Uterus (tissue), 4 donors: ENCODE results near the gene TANC1. TPM values are rescaled to one million over a fixed set of nuclear protein-coding genes. Genes with fewer than 3 reads are reported as not detected.

ENCODE experiments used
- DNase-seq, 2 donors: peaks; one replicate each; pipeline ENCODE4 v3.0.0-alpha.2; 2019 to 2020
- H3K27ac ChIP-seq, 2 donors: fragments of 200-600 bp; sonication (generic); 1 replicate in 1 of 2; 2 replicates in 1 of 2; pipeline ENCODE4 v1.5.1; 2016 to 2018
- H3K27me3 ChIP-seq, 2 donors: fragments of 200-600 bp; sonication (generic); one replicate each; pipeline ENCODE4 v1.5.1; 2018 to 2019; ENCODE audit warnings: control low read depth in 1 of 2
- H3K36me3 ChIP-seq, 2 donors: fragments of 200-600 bp; sonication (generic); one replicate each; pipeline ENCODE4 v1.5.1; 2019; ENCODE audit warnings: control low read depth in 1 of 2
- H3K4me1 ChIP-seq, 2 donors: fragments of 200-600 bp; sonication (generic); one replicate each; pipeline ENCODE4 v1.5.1; 2018 to 2019; ENCODE audit warnings: control low read depth in 1 of 2
- H3K4me3 ChIP-seq, 2 donors: fragments of 200-600 bp; sonication (generic); 1 replicate in 1 of 2; 2 replicates in 1 of 2; pipeline ENCODE4 v1.5.1; 2018 to 2019; ENCODE audit warnings: mild to moderate bottlenecking in 1 of 2
- H3K9me3 ChIP-seq, 2 donors: fragments of 200-600 bp; sonication (generic); one replicate each; pipeline ENCODE4 v1.5.1; 2019; ENCODE audit warnings: control low read depth in 1 of 2
- CTCF ChIP-seq, 4 experiments: fragments of 200-600 bp in 2 of 4; fragments of 450-650 bp in 2 of 4; sonication (generic) in 2 of 4; IDR thresholded peaks; one replicate each; pipeline ENCODE4 v1.5.1; 2016 to 2019; ENCODE audit warnings: antibody characterized with exemption in 4 of 4, mild to moderate bottlenecking in 2 of 4, moderate library complexity in 1 of 4
- POLR2A ChIP-seq, 2 donors: fragments of 450-650 bp; IDR thresholded peaks; one replicate each; pipeline ENCODE4 v1.6.1; 2016; ENCODE audit warnings: antibody characterized with exemption in 2 of 2, mild to moderate bottlenecking in 1 of 2, moderate library complexity in 1 of 2
- intact Hi-C: fragments of 100-400 bp; cut with DNase I; formaldehyde crosslinking; loops from one replicate; pipeline ENCODE4 v1.15.1; 2023; ENCODE audit warnings: low total_unique reads
- total RNA-seq, 4 donors: library from RNA; depleted of rRNA in 3 of 4; stranded (reverse); fragments of >200 nt in 3 of 4; gene quantifications; one replicate each; pipeline versions ENCODE4 v1.1.0 to v1.2.4, GENCODE V29; 2014 to 2023
- donor health status: DM: yes; HTN: yes; CAD: no.

Gene TANC1
- total RNA-seq, 4 donors from 2014 or later: 34.7 to 92.7 (median 67.4) TPM

GRCh38 chr2:159043710-159044109, 75.3 kb downstream of the TANC1 start:
- intact Hi-C loops: no loop called here
- no peaks in the 10 kb centered on the region for H3K4me1 ChIP-seq
- no peak overlapping the region for H3K4me3 ChIP-seq

GRCh38 chr2:159044804-159045286, 76.4 kb downstream of the TANC1 start:
- H3K36me3 ChIP-seq: no peaks in the 10 kb centered on the region
- no peak overlapping the region for H3K27ac ChIP-seq
- intact Hi-C loops: no loop called here
- TF ChIP-seq CTCF (IDR thresholded peaks at IDR 0.05) (no peak), POLR2A (IDR thresholded peaks at IDR 0.05) (no peak)
- no peak for DNase-seq
- no peak overlapping the region for H3K4me3 ChIP-seq
- H3K4me1 ChIP-seq: no peaks in the 10 kb centered on the region
- no peaks in the 10 kb centered on the region for H3K27me3 ChIP-seq
- H3K9me3 ChIP-seq: no peaks in the 10 kb centered on the region

More at GRCh38 chr2:159043710-159044109, 75.3 kb downstream of the TANC1 start:
- no peaks in the 10 kb centered on the region for H3K9me3 ChIP-seq
- H3K36me3 ChIP-seq: no peaks in the 10 kb centered on the region
- no peaks in the 10 kb centered on the region for H3K27me3 ChIP-seq
- no peak overlapping the region for H3K27ac ChIP-seq
- no peak for DNase-seq
- TF ChIP-seq POLR2A (IDR thresholded peaks at IDR 0.05) (no peak), CTCF (IDR thresholded peaks at IDR 0.05) (no peak)

GRCh38 chr2:159045545-159046454, 77.4 kb downstream of the TANC1 start:
- Histone ChIP-seq H3K27me3 (no peaks in the 10 kb centered on the region), H3K9me3 (no peaks in the 10 kb centered on the region), H3K36me3 (no peaks in the 10 kb centered on the region), H3K4me3 (no peak overlapping the region), H3K27ac (peak overlapping the region in 1 of 2 donors; percentile 45), H3K4me1 (no peaks in the 10 kb centered on the region)
- TF ChIP-seq POLR2A (IDR thresholded peaks at IDR 0.05) (no peak), CTCF (IDR thresholded peaks at IDR 0.05) (no peak)
- intact Hi-C loops: no loop called here
- DNase-seq: no peak

- no peaks in the 10 kb centered on the region for H3K4me1 ChIP-seq
- no peak overlapping the region for H3K4me3 ChIP-seq
- DNase-seq: peak in 1 of 2 donors; percentile 34
- no peak for TF ChIP-seq CTCF (IDR thresholded peaks at IDR 0.05)
- TF ChIP-seq POLR2A (IDR thresholded peaks at IDR 0.05): no peak
- H3K36me3 ChIP-seq: no peaks in the 10 kb centered on the region
- H3K27me3 ChIP-seq: no peaks in the 10 kb centered on the region
- H3K9me3 ChIP-seq: no peaks in the 10 kb centered on the region
- intact Hi-C loops: no loop called here
- peak overlapping the region; percentile 45 to 53 for H3K27ac ChIP-seq
These were observed 78.5 kb downstream of the TANC1 start for GRCh38 chr2:159046966-159047365.

GRCh38 chr2:159050426-159050825, 82.0 kb downstream of the TANC1 start:
- H3K4me1 ChIP-seq: no peaks in the 10 kb centered on the region
- intact Hi-C loops: no loop called here
- no peaks in the 10 kb centered on the region for H3K9me3 ChIP-seq
- H3K4me3 ChIP-seq: no peak overlapping the region
- no peak overlapping the region for H3K27ac ChIP-seq
- TF ChIP-seq CTCF (IDR thresholded peaks at IDR 0.05): no peak
- no peak for TF ChIP-seq POLR2A (IDR thresholded peaks at IDR 0.05)
- no peaks in the 10 kb centered on the region for H3K36me3 ChIP-seq
- no peak for DNase-seq
- no peaks in the 10 kb centered on the region for H3K27me3 ChIP-seq
